NCI-H1092 treated with DMSO at 0.1 percent for 48 hours (cell line): ENCODE data around the gene DGCR2.
"Not testable (repeated sequence)": the region's sequence is repeated elsewhere in the genome, so short reads cannot be mapped to it uniquely, and the experiment has no call there.

ENCODE experiments used
- DNase-seq: peaks from one replicate; lab custom pipeline; 2025; lab: John Stamatoyannopoulos, UW

DGCR2 gene

DNA sequence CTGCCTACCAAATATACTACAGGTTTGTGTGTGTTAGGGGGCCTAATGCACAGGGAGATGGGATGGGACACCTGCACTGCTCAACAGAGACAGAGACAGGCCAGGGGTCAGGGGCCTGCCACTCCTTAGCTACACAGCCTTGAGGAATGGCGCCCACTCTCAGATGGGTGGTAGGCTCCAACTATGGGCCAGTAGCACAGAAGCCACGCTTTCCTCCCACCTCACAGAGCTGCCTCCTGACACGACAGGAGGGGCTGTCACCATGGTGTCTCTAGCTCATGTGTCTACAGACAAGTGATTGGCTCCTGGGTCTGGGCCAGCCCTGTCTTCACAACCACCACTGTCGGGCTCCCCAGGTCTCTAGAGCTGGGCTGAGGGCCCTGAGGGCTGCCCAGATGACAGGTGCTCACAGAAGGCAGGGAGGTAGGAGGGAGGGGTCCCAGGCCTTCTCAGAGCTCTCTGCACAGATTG, 81.8 kb downstream of the DGCR2 start:
- DNase-seq: no peak

DNA sequence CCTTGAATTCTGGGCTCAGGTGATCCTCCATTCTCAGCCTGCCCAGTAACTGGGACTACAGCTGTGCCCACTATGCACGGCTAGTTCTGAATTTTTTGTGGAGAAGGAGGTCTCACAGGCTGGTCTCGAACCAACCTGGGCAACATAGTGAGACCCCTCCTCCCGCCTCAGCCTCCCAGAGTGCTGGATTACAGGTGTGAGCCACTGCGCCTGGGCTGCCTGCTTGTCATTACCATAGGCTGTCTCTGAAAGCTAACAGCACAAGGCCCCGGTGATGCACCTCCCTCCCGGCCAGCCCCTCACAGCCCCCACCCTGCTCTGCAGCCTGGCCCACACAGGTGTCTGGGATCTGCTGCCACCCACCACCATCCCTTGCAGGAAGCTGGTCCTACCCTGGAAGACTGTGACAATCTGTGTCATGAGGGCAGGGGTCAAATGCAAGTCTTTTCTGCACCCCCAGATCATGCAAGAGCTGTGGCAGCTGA, 82.4 kb downstream of the DGCR2 start:
- no peak for DNase-seq

DNA sequence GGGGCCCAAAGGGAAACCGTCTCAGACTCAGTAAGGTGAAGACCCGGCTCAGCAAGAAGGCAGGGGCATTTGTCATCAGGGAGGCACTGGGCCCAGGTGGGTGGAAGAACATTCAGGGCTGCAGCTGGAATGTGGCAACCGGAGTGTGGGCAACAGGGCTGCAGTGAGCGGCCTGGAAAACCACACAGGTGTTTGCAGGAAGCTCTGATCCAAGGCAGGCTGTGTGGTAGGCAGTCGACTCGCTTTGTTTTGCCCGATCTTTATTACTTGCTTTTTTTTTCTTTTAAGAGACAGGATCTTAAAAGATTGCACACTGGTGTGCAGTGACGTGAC, 82.8 kb downstream of the DGCR2 start:
- DNase-seq: no peak

DNA sequence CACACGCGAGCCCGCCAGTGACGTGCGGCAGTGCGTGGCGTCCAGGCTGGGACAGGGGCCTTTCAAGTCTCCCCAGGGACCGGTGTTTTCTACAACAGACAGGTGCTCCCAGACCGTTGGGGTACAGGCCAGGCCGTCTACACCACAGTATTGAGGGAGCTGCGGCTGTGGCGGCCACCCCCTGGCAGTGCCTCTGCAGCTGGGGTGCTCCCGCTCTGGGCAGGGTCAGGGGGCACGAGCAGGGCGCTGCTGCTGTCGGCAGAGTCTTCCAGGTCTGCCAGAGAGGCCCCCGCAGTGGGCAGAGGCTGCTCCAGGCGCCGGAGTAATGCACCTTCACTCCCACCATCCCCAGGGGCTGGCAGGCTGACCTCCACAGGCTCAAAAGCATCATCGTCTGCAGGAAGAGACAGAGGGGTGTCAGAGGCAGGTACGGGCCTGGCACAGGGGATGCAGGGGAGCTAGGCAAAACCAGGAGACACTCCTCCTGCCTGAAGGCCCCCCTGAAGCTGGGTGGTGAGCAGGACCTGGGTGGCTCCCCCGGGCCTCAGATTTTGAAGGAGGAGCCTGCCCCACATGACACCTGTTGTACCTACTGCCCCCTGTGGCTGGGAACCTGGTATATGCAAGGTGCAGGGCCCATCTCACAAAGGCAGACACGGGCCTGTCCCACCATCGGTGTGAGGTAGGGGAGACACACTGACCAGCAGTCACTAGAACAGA, 83.3 kb downstream of the DGCR2 start:
- DNase-seq: no peak

DNA sequence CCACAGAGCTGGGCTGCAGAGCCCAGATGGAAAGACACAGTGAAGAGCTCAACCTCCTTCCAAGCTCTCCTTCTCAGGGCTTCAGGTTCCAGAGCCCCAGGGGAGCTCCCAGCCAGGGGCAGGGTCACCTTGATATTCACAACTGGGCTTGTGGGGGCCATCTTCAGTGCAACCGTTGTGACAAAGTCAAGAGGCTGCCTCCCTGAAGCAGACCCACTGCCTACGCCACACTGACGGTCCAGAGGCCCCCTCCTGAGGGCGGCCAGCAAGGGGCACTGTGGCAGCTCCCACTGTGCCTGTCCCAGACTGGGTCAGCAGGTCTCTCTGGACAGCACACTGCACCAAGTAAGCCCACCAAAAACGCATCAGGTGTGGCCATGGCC, 84.1 kb downstream of the DGCR2 start:
- DNase-seq: no peak

DNA sequence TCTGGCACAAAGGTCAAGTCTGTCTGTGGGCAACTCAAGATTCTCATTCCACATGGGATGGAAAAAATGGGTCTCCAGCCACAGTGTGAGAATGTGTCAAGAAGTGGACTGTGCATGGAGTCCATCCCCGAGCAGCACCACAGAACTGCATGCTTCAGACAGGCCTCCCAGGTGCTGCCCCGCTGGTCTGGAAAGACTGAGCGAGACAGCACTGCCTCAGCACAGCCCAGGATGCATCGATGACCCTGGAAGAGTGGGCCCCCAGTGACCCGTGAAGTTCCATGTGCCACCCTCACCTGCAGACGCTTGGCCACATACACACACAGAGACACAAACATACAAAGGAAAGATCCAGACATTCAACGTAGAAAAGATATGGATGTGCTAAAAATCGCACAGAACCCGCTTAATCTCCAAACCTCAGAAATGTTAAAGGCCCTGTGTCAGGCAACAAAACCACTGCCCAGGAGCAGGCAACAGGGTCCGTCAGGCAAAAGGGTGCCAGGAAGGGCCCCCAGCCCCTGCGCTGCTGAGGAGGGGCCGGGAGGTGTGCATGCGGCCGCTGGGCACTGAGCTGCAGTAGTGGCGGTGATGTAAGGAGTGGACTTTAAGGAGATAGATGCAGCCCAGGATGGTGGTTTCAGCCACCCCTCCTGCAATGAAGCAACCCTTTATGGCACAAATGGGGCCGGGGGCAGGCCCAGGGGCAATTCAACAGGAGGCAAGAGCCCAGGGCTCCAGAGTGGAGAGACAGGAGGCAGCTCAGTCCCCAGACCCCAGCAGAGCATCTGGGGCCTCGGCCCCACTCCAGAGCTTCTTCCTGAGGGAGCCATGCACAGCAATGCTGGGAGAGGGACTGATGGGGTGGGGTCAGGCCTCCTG, 84.7 kb downstream of the DGCR2 start:
- DNase-seq: no peak

DNA sequence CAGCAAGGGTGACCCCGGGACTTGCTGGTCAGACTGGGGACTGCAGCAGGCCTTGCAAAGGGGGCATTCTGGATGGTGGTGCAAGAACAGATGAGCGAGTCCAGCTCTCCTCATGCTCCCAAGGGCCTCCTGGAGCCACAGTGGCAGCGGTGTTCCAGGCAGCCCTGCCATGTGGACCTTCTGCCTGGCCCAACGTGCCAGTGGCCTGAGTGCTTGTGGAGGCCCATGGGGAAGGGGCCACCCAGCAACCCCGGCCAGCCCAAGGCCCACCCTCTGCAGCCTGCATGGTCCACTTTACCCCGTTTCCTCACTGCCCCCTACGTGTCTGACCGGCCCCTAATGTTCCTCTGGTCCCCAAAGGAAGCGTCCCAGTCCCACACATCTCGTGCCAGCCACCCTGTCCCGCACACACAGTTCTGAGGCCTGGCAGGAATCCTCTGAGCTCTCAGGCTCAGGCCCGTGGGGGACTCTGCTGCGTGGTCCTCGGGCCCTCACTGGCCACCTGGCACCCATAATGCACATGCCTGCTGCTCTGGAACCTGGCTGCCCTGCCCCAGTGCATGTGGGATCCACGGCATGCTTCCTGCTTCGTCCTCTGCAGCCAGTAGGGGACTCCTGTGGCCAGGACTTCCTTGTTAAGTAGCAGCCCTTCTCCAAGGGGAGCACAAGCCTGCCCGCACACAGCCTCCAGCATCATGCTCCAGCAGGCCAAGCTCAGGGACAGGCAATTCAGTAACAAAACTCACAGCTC, 85.5 kb downstream of the DGCR2 start:
- DNase-seq: no peak

DNA sequence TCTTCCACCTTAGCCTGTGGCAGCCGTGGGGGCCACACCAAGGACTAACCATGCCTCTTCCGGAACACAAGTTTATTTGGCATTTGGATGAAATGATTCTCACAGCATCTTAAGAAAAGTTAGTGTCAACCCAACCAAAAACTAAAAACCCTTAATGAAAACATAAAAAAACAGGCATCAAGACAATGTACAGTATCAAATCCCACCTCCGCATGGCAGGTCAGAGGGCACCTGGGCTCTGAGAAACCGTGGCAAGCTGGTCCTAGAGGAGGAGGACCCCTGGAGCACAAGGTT, 86.0 kb downstream of the DGCR2 start:
- DNase-seq: no peak

DNA sequence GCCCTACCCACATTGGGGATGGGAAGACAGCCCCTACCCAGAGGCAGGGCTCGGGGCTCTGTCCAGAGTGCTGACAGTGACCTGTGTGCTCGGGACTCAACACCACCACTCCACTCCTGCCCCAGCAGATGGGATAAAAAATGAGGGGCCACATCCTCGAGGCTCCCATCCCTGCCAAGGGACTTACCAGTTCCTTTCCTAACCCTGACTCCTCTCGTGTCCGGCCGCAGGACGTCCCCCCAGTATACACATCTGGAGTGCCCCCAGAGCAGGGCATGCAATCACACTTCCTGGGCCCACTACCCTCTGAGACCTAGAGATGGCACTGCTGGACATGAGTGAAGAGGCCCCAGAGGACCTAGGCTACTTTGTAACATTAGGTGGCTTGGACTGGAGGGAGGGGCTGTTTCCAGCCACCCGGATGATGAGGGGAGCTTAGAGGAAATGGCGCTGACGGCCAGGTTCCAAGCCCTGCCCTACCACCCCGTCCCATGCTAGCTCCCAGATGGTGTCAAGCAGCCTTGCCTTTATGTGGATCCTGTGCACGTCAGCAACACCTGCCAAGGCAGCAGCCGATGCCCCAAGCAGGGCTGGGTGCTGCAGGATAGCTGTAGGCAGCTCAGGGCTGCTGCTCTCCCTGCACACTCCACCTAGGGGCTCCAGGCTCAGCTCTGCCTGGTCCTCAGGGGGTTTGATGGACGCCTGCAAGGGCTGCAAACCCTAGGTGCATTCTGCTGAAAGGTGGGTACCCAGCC, 86.6 kb downstream of the DGCR2 start:
- no peak for DNase-seq

DNA sequence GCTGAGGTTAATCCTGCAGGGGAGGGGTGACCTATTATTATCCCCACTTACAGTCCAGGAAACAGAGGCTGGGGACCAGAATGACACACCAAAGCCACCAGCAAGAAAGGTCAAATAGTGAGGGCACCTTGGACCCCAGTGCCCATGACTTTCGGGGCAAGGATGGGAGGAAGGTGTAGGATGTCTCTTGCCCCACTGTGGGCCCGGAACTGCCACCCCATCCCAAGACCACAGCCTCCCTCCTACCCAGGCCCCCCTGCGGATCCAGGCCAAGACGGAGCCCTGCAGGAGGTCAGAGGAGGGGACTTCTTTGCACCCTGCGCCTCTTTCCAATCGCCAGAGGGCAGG, 87.1 kb downstream of the DGCR2 start:
- not testable (repeated sequence) for DNase-seq

DNA sequence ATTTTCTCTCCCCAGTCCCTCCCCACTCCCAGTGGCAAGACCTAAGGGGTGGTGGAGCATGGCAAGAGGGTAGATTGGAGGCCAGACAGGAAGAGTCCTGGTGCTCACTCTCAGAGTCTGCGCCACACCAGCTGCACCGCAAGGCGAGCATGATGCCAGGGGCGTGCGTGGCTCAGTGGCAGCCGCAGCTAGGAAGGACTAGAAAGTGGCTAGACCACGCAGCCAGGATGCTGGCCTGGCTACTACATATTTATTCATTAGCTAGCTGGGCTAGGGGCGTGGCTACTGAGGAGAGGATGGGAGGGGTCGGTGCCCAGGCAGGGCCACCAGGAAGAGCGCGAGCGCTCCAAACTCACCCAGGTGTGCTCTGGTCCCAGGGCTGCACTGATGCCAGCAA, 87.5 kb downstream of the DGCR2 start:
- DNase-seq: not testable (repeated sequence)

DNA sequence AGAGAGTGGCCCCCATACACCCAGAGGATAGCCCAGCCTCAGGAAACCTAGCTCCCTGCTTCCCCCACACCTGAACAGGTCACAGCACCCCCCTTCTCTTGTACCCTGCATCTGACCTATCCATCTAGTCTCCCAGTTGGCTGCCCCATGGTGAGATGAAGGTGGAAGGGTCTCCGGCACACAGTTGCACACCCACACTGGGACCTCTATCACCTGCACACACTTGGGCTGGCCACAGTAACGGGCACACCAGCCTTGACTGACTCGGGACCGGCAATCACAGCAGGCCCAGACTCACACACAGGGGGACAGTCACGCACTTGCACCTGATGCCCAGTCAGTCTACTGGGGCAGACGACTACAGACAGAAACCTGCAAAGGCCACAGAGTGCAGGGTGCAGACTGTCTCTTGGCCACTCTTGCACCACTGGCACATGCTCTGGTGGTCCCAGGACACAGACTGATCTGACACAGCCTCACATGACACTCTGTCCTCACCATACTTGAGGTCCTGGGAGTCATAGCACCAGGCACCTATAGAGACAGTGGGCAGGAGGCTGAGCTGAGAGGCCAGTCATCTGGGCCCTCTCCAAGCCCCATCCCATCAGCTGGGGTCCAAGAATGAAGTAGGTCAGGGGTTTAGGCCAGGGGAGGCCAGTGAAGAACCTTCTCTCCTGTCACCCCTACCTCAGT, 88.0 kb downstream of the DGCR2 start:
- DNase-seq: not testable (repeated sequence)

DNA sequence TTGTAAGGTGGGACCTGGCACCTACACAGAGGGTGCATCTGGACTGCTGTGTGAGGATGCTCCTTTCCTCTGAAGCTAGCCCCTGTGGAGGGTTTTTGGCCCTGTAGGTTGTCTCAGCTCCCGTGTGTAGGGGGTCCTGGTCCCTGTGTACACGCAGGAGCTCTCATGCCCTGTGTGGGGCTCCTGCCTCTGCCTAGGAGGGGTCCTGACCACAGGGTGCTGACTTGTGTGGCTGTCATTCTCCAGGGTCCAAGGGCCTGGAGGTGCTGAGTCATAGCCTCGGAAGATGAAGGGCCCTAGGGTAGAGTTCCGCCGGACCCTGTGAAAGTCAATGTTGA, 88.7 kb downstream of the DGCR2 start:
- not testable (repeated sequence) for DNase-seq

DNA sequence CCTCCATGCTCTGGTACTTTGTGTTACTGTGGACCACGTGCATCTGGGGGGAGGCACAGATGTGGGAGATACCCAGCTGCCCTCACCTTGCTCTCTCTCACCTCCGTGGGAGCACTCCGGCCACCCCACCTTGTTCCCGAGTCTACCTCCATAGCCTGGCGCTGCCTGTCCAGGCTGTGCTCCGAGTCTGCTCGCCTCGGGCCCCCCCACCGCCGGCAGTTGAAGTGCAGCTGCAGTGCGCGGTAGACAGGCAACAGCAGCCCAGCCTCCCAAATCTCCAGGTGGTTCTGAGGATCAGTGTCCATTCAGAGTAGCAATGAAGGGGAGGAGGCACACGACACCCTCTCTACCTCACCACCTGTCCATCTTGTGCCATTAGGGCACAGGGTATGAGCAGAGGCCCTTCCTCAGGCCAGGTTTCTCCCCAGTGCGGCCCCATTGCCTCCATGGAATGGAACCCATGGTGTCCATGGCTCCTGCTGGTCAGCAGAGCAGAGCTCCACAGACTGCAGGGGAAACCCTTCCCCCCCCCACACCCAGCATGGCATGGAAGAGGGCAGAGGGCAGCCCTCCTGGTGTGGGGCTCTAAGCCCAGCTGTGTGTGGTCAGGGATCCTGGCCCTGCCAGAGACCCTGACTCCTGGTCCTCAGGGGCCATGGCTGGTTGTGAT, 89.2 kb downstream of the DGCR2 start:
- not testable (repeated sequence) for DNase-seq

DNA sequence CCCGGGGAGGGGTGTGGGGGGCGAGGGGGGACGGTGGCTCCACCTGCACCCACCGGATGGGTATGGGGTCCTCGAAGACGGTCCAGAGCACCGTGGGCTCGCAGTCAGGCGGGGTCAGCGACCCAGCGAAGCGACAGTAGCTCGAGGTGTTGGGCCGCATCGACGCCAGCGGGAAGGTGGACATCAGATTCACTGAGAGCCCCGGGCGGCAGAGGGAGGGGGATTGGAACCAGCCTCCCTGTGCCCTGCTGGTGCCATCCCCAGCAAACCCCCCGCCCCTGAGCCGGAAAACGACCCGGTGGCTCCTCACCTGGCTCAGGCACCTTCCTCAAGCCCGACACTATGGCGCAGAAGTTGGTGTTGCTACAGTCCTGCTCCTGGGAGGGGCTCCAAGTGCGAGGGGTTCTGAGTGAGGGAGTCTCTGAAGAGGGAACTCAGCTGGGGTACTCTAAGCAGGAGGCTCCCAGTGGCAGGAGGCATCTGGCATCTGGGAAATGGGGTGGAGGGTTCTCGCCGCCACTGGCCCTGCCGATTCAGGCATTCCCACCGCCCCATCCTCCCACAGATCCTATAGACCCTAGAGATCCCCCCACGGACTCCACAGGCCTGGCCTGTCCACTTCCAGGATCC, 89.9 kb downstream of the DGCR2 start:
- DNase-seq: not testable (repeated sequence)

DNA sequence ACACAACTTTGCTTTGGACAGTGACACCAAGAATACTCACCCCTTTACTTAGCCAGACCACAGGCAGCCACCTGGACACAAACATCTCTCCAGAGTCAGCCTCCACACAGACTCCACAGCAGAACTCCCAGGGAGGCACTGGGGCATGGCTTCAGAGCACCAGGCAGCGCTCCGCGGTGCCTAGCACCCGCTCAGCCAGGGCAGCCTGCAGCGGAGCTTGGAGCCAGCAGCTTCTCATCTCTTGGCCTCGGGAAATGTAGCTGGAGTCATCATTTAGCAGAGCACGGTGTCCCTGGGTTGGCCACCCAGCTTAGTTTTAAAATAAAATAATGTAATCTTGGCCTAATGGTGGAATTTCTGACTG, 91.3 kb downstream of the DGCR2 start:
- DNase-seq: not testable (repeated sequence)

DNA sequence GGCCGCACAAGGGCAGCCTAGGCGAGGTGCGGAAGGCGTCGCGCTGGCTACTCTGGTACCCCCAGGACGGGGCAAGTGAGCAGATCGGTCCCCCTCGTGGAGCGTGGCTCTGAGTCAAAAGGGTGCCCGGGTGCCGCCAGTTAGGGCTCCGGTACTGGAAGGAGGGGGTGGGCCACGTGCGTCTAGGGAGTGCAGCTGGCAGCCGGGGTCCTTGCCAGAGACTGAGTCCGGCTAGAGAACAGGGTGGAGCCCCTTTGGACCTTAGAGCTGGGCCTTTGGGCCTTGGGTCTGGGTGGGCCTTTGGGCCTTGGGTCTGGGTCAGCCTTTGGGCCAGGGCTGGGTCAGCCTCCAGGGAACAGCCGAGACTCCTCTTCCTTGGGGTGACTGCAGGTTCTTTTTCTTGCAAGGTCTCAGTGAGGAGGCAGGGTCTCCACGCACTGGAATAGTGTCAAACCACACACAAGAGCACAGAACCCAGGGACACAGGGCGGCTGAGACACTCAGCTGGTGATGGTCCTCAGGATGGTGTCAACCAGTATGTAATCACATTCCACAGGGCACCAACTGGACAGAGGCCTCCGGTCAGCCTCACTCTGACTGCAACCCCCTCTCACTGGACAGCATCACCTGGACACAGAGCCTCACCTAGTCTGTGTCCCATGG, 91.9 kb downstream of the DGCR2 start:
- not testable (repeated sequence) for DNase-seq

DNA sequence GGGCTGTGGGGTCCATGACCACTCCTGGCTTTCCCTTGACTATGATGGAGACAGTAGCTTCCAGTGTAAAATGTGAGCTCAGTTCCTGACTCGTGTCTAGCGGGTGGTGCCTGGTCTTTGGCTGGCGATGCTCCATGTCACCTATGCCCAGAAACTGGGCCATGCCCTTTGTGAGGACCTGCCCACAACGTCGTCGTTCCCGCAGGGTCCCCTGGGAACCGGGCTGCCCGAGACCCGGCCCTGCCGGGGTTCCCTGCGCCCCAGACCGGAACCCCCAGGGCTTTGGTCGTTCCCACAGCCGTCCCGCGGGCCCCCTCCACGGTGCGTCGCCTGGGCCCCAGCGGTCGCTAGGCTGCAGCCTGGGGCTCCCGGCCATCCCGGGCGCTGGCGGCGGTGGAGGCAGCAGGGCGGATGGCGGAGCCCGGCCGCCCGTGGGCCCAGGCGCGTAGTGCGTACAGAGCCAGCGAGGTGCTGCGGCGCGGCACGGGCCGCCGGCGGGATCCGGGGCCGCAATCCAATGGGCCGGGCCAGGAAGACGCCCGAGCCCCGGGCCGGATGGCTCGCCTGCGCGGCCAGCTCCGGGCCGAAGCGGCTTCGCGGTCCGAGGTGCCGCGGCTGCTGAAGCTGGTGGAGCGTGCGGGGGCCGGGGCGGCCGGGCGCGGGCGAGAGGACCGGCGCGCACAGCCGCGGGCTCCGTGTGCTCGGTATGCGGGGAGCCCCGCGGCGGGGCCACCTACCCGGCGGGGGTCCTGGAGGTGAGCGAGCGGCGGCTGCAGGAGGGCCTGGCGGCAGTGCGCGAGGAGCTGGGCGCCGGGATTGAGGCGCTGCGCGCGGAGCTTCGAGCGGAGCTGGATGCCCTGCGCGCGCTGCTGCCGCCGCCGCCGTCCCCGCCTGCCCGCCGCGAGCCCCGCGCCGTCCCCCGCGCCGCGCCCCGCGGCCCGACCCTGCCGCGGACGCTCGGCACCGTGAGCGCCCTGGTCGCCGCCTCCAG, 92.8 kb downstream of the DGCR2 start:
- not testable (repeated sequence) for DNase-seq

DNA sequence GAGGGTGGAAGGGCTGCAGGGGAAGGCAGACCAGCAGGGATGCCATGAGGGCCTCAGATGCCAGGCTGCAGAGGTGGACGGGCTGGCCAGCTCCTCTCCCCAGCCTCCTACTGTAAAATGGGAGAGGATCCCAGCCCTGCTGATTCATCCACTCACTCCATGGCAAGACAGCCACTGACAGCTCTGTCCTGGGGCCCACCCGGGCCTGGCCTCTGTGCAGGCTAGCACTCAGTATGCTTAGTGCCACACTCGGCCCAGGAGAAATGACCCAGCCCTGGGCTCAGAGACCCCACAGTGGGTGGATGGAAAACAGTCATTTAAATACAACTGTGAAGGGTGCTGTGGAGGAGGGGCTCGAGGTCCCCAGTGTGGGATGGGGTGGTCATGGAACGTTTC, 94.2 kb downstream of the DGCR2 start:
- DNase-seq: not testable (repeated sequence)
